Hematopoietic multipotent progenitor cell treated with erythropoietin and hydrocortisone succinate and interleukin-3 and kit ligand, for 4 days (in vitro differentiated cells): ENCODE measurements around the gene OR6C2.
A peak's percentile ranks its signal among the peaks of the same experiment; 100 is the strongest.
"Not testable (repeated sequence)": the region's sequence is repeated elsewhere in the genome, so short reads cannot be mapped to it uniquely, and the experiment has no call there.

ENCODE experiments used
- DNase-seq: peaks from one replicate; pipeline ENCODE4 v3.0.0-alpha.2; 2015

Gene OR6C2

DNA sequence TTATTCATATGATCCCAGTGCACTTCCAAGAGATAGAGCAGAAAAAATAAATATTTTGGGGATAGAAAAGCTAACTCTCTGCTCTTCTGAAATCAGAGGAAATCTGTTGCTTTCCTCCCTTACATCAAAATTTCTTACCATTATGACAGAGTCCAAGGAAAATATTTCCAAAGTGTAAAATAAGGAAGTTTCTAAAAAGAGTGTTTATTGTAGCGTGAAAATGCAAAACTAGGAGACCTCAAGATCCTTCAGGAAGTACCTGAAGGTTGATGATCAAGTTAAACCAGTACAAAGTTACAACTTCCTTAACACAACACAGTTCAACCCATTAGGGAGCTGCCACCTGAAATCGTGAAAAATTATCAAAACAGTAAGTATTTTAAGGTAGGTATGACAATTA is at the start of gene OR6C2:
Gene OR6C2, plus strand, starts transcription at position 301 of the 400 bp plus-strand sequence. CDS start 8,138 bp downstream, outside the sequence.
- no peak for DNase-seq

DNA sequence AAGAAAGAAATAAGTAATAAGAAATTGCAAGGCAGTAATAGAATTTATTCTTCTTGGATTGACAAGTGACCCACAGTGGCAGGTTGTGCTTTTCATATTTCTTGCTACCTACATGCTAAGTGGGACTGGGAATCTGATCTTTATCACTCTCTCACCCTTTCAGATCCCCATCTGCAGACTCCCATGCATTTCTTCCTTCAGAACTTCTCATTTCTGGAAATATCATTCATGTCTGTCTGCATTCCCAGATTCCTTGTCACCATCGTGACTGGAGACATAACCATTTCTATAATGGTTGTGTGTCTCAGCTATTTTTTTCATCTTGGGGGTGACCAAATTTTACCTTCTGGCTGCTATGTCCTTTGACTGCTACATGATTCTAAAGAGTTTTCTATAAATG is 47.5 kb upstream of the OR6C2 start:
- no peak for DNase-seq

DNA sequence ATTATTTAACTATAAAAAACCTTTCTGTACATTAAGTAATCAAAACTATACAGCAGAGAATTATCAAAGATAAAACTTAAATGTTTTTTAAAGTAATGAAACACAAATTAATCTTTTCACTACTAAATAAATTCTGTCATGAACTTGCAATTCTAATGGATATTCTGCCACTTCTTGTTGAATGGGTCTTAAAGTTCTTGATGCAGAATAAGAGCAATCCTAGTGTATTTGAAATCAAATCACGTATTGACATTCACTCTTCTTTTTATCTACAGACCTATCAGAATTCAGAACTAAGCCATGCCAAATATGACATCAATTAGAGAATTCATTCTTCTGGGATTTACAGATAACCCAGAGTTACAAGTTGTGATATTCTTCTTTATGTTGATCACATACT is 43.6 kb upstream of the OR6C2 start, which contains the start of gene OR6C65:
Gene OR6C65, plus strand, starts transcription at position 301 of the 400 bp plus-strand sequence. Its CDS starts 0 bp downstream, at position 301.
- DNase-seq = no peak

GRCh38 chr12:55407866-55408265 is 36.0 kb upstream of the OR6C2 start:
- no peak for DNase-seq

DNA sequence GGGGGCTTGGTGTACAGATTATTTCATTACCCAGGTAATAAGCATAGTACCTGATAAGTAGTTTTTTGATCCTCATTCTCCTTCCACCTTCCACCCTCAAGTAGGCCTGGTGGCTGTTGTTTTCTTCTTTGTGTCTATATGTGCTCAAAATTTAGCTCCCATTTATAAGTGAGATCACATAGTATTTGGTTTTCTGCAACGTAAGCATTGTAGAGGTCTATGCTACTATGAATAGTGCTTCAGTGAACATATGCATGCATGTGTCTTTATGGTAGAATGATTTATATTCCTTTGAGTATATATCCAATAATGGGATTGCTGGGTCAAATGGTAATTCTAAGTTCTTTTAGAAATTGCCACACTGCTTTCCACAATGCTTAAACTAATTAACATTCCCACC is 34.7 kb upstream of the OR6C2 start:
- not testable (repeated sequence) for DNase-seq

- not testable (repeated sequence) for DNase-seq
These were observed 31.7 kb upstream of the OR6C2 start for GRCh38 chr12:55412138-55412537.

DNA sequence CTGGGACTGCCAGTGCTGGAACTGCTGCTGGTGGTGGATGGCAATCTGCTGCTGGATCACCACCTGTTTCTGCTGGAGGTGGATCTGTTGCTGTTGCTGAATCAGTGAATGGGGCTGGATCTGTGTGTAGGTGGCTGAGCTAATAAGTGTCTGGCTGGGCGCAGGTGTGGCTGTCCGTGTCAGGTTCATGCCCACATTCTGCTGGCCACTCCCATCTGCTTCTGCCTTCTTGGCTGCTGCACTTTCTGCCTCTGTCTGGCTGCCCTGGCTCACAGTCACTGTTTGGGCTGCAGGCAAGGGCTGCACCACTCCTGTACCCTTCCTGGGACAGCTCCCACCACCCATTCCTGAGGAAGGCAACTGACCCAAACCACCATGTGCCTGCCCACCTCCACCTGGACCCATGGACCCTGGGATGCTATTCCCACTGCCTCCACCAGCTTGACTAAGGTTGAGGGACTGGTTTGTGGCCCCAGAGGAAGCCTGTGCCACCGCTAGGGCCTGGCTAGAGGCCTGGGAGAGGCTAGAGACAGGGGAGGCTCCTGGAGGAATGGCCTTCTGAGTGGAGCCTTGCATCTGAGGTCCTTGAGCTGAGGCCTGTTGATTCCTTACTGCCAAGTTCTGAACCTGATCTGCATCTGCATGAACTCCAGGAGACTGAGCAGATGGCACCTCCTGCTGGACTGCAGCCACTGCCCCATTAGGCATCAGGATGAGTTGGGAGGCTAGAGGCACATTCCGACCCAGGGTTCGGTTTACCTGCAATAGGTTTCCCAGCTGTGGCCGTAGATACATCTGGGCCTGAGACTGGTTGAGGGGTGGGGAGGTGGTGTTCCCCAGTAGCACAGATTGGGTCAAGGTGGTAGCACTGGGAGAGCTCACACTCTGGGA is 30.1 kb upstream of the OR6C2 start:
- DNase-seq = not testable (repeated sequence)

DNA sequence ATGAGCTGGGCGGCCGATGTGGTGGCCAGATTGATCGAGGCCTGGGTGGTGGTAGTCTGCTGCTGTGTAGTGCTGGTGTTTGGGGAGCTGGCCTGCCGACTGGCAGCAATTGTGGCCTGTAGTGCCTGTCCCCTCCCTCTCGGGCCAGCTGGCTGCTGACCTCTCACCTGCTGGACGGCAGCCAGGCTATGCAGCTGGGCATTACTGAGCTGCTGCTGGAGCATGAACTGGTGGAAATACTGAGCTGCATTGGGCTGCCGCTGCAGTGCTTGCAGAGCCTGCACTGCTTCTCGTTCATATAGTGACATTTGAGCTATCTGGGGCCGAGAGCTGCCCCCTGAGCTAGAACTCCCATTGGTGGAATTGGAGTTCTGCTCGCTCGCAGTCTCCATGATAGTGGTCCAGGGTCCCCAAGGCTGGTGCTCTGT is 29.5 kb upstream of the OR6C2 start:
- not testable (repeated sequence) for DNase-seq

DNA sequence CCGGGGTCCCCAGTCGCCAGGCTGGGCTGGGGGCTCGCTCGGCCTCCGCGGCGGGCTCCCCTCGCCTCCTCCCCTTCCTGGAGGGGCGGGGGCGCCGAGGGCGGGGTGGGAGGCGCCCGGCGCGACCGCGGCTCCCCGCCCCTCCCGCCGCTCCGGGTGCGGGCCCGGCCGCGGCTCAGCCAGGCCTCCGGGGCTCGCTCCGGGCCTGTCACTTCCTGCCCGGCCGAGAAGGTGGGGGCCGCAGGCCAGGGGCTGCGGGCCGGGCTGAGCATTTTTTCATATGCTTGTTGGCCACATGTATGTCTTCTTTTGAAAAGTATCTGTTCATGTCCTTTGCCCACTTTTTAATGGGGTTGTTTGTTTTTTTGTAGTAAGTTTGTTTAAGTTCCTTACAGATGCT is 29.0 kb upstream of the OR6C2 start:
- DNase-seq = not testable (repeated sequence)

DNA sequence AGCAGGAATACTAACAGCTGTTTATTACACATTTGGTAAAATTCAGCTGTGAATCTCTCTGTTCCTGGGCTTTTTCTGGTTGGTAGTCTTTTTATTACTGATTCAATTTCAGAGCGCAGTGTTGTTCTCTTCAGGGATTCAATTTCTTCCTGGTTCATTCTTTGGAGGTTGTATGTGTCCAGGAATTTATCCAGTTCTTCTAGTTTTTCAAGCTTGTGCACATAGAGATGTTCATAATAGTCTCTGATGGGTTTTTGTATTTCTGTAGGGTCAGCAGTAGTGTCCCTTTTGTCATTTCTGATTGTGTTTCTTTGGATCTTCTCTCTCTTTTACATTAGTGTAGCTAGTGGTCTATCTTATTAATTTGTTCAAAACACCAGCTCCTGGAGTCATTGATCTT is 26.9 kb upstream of the OR6C2 start:
- DNase-seq = no peak

DNA sequence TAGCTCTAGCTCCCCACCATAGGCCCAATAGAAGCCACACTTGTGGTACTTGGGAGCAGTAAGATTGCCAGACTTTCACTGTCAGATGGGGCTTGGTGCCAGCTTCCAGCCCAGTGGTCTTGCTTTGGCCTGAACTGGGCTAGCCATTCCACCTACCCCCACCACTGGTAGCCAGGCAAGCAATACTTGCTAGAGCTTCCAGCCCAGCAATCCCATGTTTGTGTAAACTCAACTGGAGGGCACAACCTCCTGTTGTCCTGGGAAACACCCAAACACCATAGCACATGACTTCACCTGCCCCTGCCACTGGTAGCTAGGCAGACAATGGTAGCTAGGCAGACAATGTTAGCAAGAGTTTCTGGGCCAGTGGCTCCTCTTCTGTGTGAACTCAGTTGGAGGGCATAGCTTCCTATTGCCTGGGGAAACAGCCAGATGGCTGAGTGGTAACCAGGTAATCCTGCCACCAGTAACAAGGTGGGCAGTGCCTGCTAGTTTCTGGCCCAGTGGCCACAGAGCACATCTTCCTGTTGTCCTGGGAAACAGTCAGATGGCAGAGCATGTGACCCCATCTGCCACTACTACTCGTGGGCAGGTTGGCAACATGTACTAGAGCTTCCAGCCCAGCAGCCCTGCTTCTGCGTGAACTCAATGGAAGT is 23.4 kb upstream of the OR6C2 start:
- no peak for DNase-seq

- DNase-seq = no peak
These were observed 17.9 kb upstream of the OR6C2 start, which contains the start of gene OR6C76 for GRCh38 chr12:55425954-55426353. OR6C76 (plus strand) TSS chr12:55426254; CDS start chr12:55426254, 0 bp downstream.

DNA sequence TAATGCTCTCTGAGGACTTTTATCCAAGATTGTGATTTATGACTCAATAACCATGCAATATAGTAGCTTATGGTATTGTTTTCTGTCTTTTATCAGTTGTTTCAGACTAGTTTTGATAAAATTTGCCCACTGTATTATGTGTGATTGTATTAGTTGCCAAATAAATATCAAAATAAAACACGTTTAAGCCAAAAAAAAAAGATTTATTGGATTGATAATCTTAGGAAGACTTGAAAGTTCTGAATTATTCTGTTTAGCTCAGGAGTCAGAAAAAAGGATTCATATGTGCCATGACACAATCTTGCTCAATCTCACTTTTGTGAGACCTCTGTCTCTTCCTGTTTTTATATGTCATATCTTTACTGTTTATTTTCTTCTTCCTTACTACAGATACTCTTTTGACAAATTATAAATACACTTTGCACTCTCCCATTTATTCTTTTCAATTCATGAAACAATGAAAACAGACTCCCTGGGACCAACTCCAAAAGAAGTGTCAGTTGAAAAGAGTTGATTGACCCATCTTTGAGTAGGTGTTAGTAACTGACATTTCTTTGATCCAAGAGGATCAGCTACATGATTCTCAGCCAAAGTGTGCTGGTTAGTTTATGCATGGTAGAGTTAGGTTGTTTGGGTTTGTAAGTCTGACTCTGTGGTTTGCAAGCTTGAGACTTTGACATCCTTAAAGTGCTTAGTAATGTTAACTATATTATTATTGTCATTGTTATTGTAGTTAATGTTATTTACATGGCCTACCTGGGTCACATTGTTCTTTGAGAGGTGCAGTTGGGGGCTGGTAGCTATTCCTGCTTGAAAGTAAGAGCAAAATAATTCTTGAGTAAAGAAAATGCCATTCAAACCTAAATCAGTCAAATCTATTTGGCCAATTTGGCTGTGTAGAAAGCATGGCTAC is 15.3 kb upstream of the OR6C2 start:
- DNase-seq = peak; percentile 7

- DNase-seq = not testable (repeated sequence)
These were observed 2.6 kb upstream of the OR6C2 start for GRCh38 chr12:55441233-55441632.

DNA sequence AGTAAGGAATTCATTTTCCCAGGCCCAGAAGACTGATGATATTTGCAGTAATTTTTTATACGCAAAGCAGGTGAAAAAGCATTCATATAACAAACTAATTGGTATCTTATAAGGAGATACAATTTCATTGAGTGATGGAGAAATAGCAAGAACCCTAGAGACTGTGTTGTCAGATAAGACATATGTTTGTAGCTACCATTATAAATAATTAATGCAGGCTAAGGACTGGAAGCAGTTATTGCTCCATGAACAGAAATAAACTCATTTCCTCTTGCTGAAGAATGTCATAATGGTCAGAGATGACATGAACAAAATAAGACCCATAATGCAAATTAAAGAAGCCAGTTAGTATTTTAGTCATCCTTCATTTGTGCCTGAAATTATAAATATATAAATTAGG is 1.5 kb downstream of the OR6C2 start:
- DNase-seq = no peak

DNA sequence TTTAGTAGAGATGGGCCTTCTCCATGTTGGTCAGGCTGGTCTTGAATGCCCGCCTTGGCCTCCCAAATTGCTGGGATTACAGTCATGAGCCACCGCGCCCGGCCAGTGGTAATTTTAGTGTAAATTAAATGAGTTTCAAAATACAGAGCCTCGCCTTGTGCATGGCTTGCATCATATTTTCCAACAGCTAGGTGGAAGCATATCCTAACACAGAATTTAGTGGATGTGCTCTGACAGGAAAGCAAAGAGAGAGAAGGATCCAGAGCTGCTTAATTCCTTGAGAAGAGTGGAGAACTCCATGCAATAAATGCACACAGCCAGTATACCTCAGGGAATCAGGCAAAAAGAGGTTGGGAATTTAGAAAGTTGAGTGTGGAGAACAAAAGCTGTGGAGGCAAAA is 2.5 kb downstream of the OR6C2 start:
- peak; percentile 10 for DNase-seq

- no peak for DNase-seq
These were observed 4.9 kb downstream of the OR6C2 start for GRCh38 chr12:55448825-55449224.

GRCh38 chr12:55464926-55465325 is 21.1 kb downstream of the OR6C2 start:
- not testable (repeated sequence) for DNase-seq

DNA sequence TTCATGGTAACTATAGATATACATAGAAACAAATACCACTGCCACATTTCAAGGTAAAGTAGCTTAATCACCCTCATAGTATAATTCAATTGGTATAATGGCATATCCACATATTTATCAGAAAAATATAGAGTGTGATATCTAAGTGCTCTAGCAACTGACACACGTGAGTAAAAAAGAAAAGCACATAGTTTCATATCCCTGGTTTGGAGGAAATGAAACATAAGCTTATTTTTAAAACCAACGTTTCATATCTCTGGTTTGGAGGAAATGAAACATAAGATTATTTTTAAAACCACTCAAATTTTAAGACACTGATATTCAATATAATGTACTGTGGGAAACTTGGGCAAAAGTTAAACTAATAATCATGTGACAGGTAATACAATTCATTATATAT is 24.0 kb downstream of the OR6C2 start:
- no peak for DNase-seq

DNA sequence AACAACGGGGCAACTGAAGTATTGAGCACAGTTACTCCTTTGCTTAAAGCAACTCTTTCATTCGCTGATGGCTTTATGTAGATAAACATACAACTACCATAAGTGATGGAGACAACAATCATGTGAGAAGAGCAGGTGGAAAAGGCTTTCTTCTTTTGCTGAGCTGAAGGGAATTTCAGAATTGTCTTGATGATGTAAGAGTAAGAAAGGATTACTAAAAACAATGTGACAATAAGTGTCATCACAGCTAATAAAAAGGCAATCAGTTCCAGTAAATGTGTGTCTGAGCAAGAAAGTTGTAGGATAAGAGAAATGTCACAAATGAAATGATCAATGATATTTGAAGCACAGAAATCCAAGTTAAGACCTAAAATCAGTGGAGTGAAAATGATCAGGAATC is 25.4 kb downstream of the OR6C2 start:
- DNase-seq = no peak

DNA sequence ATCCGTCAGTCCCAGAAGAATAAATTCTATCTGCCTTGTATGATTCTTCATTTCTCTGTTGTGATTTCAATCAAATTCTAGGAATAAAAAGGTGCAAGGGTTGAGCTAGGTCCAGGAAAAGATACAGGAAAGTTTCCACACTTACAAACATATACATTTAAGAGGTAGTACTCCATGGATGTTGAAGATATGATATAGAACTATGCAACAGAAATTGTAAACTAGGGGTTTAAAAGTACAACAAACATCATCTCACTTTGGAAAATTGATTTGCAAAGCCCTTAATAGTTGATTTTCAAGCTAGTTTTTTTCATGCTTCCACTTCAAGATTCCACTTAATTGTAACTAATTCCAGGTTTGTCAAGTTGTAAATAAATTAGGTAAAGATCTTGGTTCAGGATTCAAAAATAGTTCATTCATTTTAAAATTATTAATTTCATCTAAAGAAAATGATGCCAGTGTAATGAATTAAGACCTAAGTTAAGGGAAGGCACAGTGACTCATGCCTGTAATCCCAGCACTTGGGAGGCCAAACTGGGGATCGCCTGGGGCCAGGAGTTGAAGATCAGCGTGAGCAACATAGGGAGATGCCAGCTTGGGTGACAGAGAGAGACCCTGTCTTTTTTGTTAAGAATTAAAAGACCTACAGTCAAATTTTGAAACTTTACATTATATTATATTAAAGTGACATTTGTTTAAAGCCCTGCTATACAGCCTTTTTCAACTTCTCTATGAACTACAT is 26.4 kb downstream of the OR6C2 start, which contains the start of gene OR6C70:
Gene OR6C70, minus strand, starts transcription at position 51 of the 742 bp plus-strand sequence. Its CDS starts 0 bp downstream, at position 51.
- DNase-seq = no peak

DNA sequence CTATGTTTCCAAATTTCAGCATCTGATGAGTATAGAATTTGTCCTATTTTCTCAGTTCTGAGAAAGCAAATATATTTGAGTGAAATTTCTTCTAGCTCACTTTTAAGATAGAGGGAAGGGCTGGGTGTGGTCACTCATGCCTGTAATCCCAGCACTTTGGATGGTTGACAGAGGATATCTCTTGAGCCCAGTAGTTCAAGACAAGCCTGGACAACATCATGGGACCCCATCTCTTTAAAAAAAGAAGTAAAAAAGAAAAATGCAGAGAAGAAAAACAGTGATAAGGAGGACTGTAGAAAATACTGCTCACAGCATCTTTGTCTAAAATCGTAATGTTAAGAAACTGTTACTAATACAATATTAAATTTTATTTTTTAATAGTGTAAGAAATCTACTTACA is 28.4 kb downstream of the OR6C2 start:
- DNase-seq = no peak
